ENCODE measurements around the gene ACBD3.
A peak's percentile ranks its signal among the peaks of the same experiment; 100 is the strongest.
"Not testable (repeated sequence)": the region's sequence is repeated elsewhere in the genome, so short reads cannot be mapped to it uniquely, and the experiment has no call there.

Gene ACBD3

GRCh38 chr1:226211181-226211821 is 24.8 kb upstream of the ACBD3 start:
- no peaks in the 10 kb centered on the region for H3K9me3 ChIP-seq (ENCODE audit: low read length)
- H3K4me1 ChIP-seq (ENCODE audit: insufficient read depth, low read length) = peaks cover 3% of the 10 kb centered on the region
- H3K36me3 ChIP-seq (ENCODE audit: insufficient read depth, low read length) = no peaks in the 10 kb centered on the region
- H3K4me3 ChIP-seq (ENCODE audit: low read length) = no peak overlapping the region
- H2AFZ ChIP-seq (ENCODE audit: low read depth, low read length) = no peak overlapping the region
- peaks cover 10% of the 10 kb centered on the region for H3K27me3 ChIP-seq (ENCODE audit: insufficient read depth, low read length)

- no peaks in the 10 kb centered on the region for H3K9me3 ChIP-seq (ENCODE audit: low read length)
- H3K4me1 ChIP-seq (ENCODE audit: insufficient read depth, low read length) = peaks cover 3% of the 10 kb centered on the region
- no peak overlapping the region for H2AFZ ChIP-seq (ENCODE audit: low read depth, low read length)
- peaks cover 9% of the 10 kb centered on the region for H3K27me3 ChIP-seq (ENCODE audit: insufficient read depth, low read length)
- no peak overlapping the region for H3K4me3 ChIP-seq (ENCODE audit: low read length)
- no peaks in the 10 kb centered on the region for H3K36me3 ChIP-seq (ENCODE audit: insufficient read depth, low read length)
These were observed 24.1 kb upstream of the ACBD3 start for GRCh38 chr1:226210571-226211176.

GRCh38 chr1:226209307-226210059 is 22.9 kb upstream of the ACBD3 start:
- Histone ChIP-seq H3K27me3 (ENCODE audit: insufficient read depth, low read length) (peaks cover 6% of the 10 kb centered on the region), H2AFZ (ENCODE audit: low read depth, low read length) (no peak overlapping the region), H3K4me3 (ENCODE audit: low read length) (no peak overlapping the region), H3K4me1 (ENCODE audit: insufficient read depth, low read length) (peaks cover 3% of the 10 kb centered on the region), H3K9me3 (ENCODE audit: low read length) (no peaks in the 10 kb centered on the region), H3K36me3 (ENCODE audit: insufficient read depth, low read length) (no peaks in the 10 kb centered on the region)

GRCh38 chr1:226207048-226207447 is 20.5 kb upstream of the ACBD3 start:
- no peaks in the 10 kb centered on the region for H3K36me3 ChIP-seq (ENCODE audit: insufficient read depth, low read length)
- H3K27me3 ChIP-seq (ENCODE audit: insufficient read depth, low read length) = peaks cover 6% of the 10 kb centered on the region
- no peak overlapping the region for H3K4me3 ChIP-seq (ENCODE audit: low read length)
- H3K9me3 ChIP-seq (ENCODE audit: low read length) = no peaks in the 10 kb centered on the region
- H2AFZ ChIP-seq (ENCODE audit: low read depth, low read length) = no peak overlapping the region
- H3K4me1 ChIP-seq (ENCODE audit: insufficient read depth, low read length) = no peaks in the 10 kb centered on the region

GRCh38 chr1:226204198-226204597 is 17.7 kb upstream of the ACBD3 start:
- H3K4me1 ChIP-seq (ENCODE audit: insufficient read depth, low read length) = no peaks in the 10 kb centered on the region
- no peaks in the 10 kb centered on the region for H3K36me3 ChIP-seq (ENCODE audit: insufficient read depth, low read length)
- no peaks in the 10 kb centered on the region for H3K27me3 ChIP-seq (ENCODE audit: insufficient read depth, low read length)
- no peaks in the 10 kb centered on the region for H3K9me3 ChIP-seq (ENCODE audit: low read length)
- no peak overlapping the region for H3K4me3 ChIP-seq (ENCODE audit: low read length)
- H2AFZ ChIP-seq (ENCODE audit: low read depth, low read length) = no peak overlapping the region

- no peaks in the 10 kb centered on the region for H3K4me1 ChIP-seq (ENCODE audit: insufficient read depth, low read length)
- H3K4me3 ChIP-seq (ENCODE audit: low read length) = no peak overlapping the region
- H3K9me3 ChIP-seq (ENCODE audit: low read length) = no peaks in the 10 kb centered on the region
- no peak overlapping the region for H2AFZ ChIP-seq (ENCODE audit: low read depth, low read length)
- H3K27me3 ChIP-seq (ENCODE audit: insufficient read depth, low read length) = no peaks in the 10 kb centered on the region
- no peaks in the 10 kb centered on the region for H3K36me3 ChIP-seq (ENCODE audit: insufficient read depth, low read length)
These were observed 17.1 kb upstream of the ACBD3 start for GRCh38 chr1:226203655-226204054.

GRCh38 chr1:226203240-226203639 is 16.7 kb upstream of the ACBD3 start:
- H3K4me1 ChIP-seq (ENCODE audit: insufficient read depth, low read length) = no peaks in the 10 kb centered on the region
- no peak overlapping the region for H3K4me3 ChIP-seq (ENCODE audit: low read length)
- H3K36me3 ChIP-seq (ENCODE audit: insufficient read depth, low read length) = no peaks in the 10 kb centered on the region
- no peak overlapping the region for H2AFZ ChIP-seq (ENCODE audit: low read depth, low read length)
- no peaks in the 10 kb centered on the region for H3K9me3 ChIP-seq (ENCODE audit: low read length)
- H3K27me3 ChIP-seq (ENCODE audit: insufficient read depth, low read length) = no peaks in the 10 kb centered on the region

- H2AFZ ChIP-seq (ENCODE audit: low read depth, low read length); H3K9me3 ChIP-seq (ENCODE audit: low read length); H3K4me1 ChIP-seq (ENCODE audit: insufficient read depth, low read length); H3K36me3 ChIP-seq (ENCODE audit: insufficient read depth, low read length); H3K4me3 ChIP-seq (ENCODE audit: low read length); H3K27me3 ChIP-seq (ENCODE audit: insufficient read depth, low read length): not testable (repeated sequence)
These were observed 16.1 kb upstream of the ACBD3 start for GRCh38 chr1:226202666-226203065.

GRCh38 chr1:226202246-226202645 is 15.7 kb upstream of the ACBD3 start:
- H2AFZ ChIP-seq (ENCODE audit: low read depth, low read length) = no peak overlapping the region
- no peaks in the 10 kb centered on the region for H3K9me3 ChIP-seq (ENCODE audit: low read length)
- no peaks in the 10 kb centered on the region for H3K36me3 ChIP-seq (ENCODE audit: insufficient read depth, low read length)
- no peaks in the 10 kb centered on the region for H3K27me3 ChIP-seq (ENCODE audit: insufficient read depth, low read length)
- no peaks in the 10 kb centered on the region for H3K4me1 ChIP-seq (ENCODE audit: insufficient read depth, low read length)
- no peak overlapping the region for H3K4me3 ChIP-seq (ENCODE audit: low read length)

- Histone ChIP-seq H2AFZ (ENCODE audit: low read depth, low read length) (no peak overlapping the region), H3K36me3 (ENCODE audit: insufficient read depth, low read length) (no peaks in the 10 kb centered on the region), H3K9me3 (ENCODE audit: low read length) (no peaks in the 10 kb centered on the region), H3K4me1 (ENCODE audit: insufficient read depth, low read length) (no peaks in the 10 kb centered on the region), H3K27me3 (ENCODE audit: insufficient read depth, low read length) (no peaks in the 10 kb centered on the region), H3K4me3 (ENCODE audit: low read length) (no peak overlapping the region)
These were observed 14.6 kb upstream of the ACBD3 start for GRCh38 chr1:226201029-226201593.

- no peak overlapping the region for H2AFZ ChIP-seq (ENCODE audit: low read depth, low read length)
- H3K27me3 ChIP-seq (ENCODE audit: insufficient read depth, low read length) = no peaks in the 10 kb centered on the region
- no peaks in the 10 kb centered on the region for H3K9me3 ChIP-seq (ENCODE audit: low read length)
- H3K36me3 ChIP-seq (ENCODE audit: insufficient read depth, low read length) = no peaks in the 10 kb centered on the region
- H3K4me3 ChIP-seq (ENCODE audit: low read length) = no peak overlapping the region
- H3K4me1 ChIP-seq (ENCODE audit: insufficient read depth, low read length) = no peaks in the 10 kb centered on the region
These were observed 13.4 kb upstream of the ACBD3 start for GRCh38 chr1:226199971-226200370.

- H3K4me1 ChIP-seq (ENCODE audit: insufficient read depth, low read length) = no peaks in the 10 kb centered on the region
- H3K9me3 ChIP-seq (ENCODE audit: low read length) = no peaks in the 10 kb centered on the region
- H3K27me3 ChIP-seq (ENCODE audit: insufficient read depth, low read length) = no peaks in the 10 kb centered on the region
- H3K4me3 ChIP-seq (ENCODE audit: low read length) = no peak overlapping the region
- no peaks in the 10 kb centered on the region for H3K36me3 ChIP-seq (ENCODE audit: insufficient read depth, low read length)
- no peak overlapping the region for H2AFZ ChIP-seq (ENCODE audit: low read depth, low read length)
These were observed 8.6 kb upstream of the ACBD3 start for GRCh38 chr1:226195144-226195543.

- peak overlapping the region; percentile 96 for H2AFZ ChIP-seq (ENCODE audit: low read depth, low read length)
- no peaks in the 10 kb centered on the region for H3K9me3 ChIP-seq (ENCODE audit: low read length)
- H3K27me3 ChIP-seq (ENCODE audit: insufficient read depth, low read length) = no peaks in the 10 kb centered on the region
- peaks cover 11% of the 10 kb centered on the region for H3K36me3 ChIP-seq (ENCODE audit: insufficient read depth, low read length)
- peaks cover 21% of the 10 kb centered on the region for H3K4me1 ChIP-seq (ENCODE audit: insufficient read depth, low read length)
- peak overlapping the region; percentile 85 for H3K4me3 ChIP-seq (ENCODE audit: low read length)
These were observed 839 bp upstream of the ACBD3 start for GRCh38 chr1:226187380-226187779.

Data from neuron (in vitro differentiated cells).